Activated CD4-positive, alpha-beta T cell treated with anti-CD3 and anti-CD28 coated beads for 24 hours (primary cell): Measurements from ENCODE around the gene MSRB3.

Experiments
- DNase-seq, 2 donors: peaks; one replicate each; pipeline ENCODE4 v3.0.0-alpha.2; 2020; ENCODE audit warnings: low read depth in 2 of 2

Gene MSRB3

DNA sequence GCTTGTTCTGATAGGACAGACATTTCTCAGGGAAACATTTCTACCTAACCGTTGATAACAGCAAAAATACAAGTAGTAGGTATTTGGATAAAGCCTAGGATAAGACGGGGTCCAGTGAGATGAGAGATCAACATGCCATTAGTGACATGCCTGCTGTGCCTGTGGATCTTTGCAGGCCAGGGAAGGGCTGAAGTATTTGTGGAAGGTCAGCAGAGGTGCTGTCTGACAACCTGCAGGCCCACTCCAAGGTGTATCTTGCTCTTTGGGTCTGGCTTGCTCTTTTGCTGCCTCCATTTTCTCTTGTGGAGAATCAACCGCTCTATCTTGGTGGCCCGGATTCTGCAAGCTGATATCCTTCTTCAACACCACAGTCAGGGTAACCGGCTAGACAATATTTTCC lies 46.7 kb downstream of the MSRB3 start:
- no peak for DNase-seq

GRCh38 chr12:65326616-65327015 lies 48.1 kb downstream of the MSRB3 start:
- DNase-seq, result no peak

- no peak for DNase-seq
Observed at GRCh38 chr12:65327207-65328076, 49.0 kb downstream of the MSRB3 start.

- no peak for DNase-seq
Observed at GRCh38 chr12:65329721-65330120, 51.2 kb downstream of the MSRB3 start.

GRCh38 chr12:65330331-65330730 lies 51.8 kb downstream of the MSRB3 start:
- no peak for DNase-seq

- no peak for DNase-seq
Observed at GRCh38 chr12:65331456-65331855, 53.0 kb downstream of the MSRB3 start.

DNA sequence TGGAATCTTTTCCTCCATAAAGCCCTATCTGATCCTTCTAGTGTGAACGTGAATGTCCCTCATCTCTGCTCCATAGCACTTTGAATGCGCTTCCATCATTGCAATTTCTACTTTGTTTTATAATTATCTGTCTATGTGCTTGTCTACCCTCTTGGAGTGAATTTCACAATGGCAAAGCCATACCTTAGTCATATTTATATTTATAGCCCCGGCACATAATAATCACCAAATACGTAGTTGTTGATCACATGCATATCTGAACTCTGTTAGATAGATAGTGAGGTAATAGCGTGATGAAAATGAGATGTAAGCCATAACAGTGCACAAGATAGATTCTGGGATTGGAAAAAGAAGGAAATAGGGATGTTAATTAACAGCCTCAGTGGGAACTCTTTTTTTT lies 55.2 kb downstream of the MSRB3 start:
- DNase-seq, result no peak

DNA sequence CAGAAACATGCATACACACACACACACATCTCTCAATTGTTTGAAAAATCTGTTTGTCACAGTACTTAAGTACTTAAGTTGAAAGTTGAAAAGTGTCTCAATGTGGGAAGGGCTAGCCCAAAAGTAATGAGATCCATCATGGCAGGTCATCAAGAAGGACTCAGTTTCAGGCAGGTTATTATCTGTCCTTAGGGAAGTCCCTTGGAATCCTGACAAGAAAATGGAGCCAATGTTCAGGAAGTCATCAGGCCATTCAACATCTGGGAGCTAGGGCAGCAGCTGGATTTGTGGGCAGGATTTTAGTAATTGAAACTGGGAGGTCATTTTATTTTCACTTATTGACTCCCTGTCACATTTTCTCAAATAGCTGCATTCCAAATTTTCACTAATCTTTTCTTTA lies 56.0 kb downstream of the MSRB3 start:
- DNase-seq, result no peak

- DNase-seq, result no peak
Observed at GRCh38 chr12:65335021-65335714, 56.7 kb downstream of the MSRB3 start.

GRCh38 chr12:65335981-65336380 lies 57.5 kb downstream of the MSRB3 start:
- DNase-seq, result no peak

- DNase-seq, result no peak
Observed at GRCh38 chr12:65339161-65339560, 60.7 kb downstream of the MSRB3 start.

- no peak for DNase-seq
Observed at GRCh38 chr12:65343230-65343629, 64.7 kb downstream of the MSRB3 start.

DNA sequence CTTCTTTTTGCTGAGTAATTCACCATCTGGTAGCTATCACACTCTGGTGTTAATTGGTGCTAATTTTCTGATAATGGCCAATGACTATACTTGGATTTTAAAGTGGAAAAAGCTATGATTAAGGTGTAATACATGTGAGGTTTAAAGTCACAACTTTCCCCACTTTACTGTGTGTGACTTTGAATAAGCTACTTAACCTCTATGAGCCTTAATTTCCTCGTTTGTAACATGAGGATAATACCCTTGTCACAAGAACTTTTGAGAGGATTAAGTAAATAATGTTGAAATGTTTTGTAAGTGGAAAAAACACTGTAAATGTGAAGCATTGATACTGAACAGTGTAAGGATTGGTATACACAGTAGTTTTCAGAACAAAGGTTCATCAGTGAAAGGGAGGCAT lies 65.3 kb downstream of the MSRB3 start:
- no peak for DNase-seq

DNA sequence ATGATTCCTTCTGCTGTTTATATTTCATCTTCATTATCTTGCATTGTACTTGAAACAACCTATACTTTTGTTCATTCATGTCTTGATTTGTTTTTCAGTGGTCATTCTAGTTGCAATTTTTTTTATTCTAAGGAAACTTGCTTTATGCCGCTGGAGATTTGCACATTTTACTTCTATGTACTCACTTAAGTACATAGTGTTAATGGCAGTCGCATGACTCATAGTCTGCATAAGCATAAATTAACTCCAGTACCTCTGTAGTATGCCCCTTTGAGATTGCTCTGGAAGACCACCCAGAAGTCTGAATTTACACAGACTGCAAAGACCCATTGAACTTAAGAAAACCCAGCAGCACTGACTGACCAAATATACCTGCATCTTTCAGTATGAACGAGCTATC lies 77.0 kb downstream of the MSRB3 start:
- DNase-seq, result no peak

- DNase-seq, result no peak
Observed at GRCh38 chr12:65362234-65363031, 84.0 kb downstream of the MSRB3 start.

DNA sequence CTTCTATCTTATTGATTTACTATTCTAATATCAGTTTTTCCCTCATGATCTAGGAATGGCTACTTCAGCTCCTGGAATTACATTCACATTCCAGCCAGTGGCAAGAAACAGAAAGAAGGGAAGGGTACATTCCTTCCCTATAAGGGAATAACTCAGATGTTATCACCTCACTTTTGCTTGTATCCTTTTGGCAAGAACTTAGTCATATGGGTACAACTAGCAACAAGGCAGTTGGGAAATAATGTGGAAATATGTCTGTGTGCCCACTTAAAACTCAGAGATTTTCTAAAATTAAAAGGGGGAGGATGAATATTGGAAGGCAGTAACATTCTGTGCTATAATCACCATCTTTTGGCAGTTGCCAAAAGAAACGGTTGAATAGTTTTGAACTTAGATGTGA lies 85.6 kb downstream of the MSRB3 start:
- DNase-seq, result no peak

GRCh38 chr12:65367396-65367795 lies 88.9 kb downstream of the MSRB3 start:
- DNase-seq, result no peak

GRCh38 chr12:65368055-65368454 lies 89.6 kb downstream of the MSRB3 start:
- no peak for DNase-seq

- no peak for DNase-seq
Observed at GRCh38 chr12:65372574-65372973, 94.1 kb downstream of the MSRB3 start.

DNA sequence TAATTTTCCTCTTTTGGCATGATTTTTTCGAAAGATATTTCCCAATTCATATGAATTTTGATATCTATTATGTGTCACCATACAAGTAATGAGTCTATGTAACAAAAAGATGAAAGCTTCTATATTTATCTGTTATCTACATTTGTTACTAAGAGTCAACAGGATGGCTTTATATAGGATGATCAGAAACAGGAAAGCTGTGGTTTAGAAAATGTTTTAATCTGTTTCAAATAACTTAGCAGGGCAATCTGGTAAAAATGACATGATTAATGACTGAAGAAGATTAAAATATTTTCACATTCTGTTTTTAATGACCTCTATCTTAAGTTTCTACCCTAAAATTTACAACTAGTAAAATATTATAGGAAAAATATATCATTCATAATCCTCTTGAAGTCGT lies 105.8 kb downstream of the MSRB3 start:
- no peak for DNase-seq

DNA sequence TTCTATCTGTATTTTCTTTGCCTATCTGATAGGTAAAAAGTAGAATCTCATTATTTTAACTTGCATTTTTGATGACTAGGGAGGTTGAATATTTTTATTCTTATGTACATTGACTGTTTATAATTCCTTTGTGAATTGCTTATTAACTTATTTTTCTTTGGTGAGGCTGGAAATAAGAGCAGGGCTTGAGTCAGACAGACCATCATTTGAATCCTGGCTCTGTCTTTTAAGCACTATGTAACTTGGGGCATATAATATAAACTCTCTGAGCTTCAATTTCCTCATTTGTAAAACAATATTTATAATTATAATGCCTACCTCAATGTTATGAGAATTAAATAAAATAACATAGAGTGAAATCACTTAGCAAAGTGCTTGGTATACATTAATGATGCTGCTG lies 108.9 kb downstream of the MSRB3 start:
- DNase-seq, result no peak

- no peak for DNase-seq
Observed at GRCh38 chr12:65389436-65389835, 111.0 kb downstream of the MSRB3 start.
